ENCODE data around the gene UBXN1.

The UBXN1 gene

GRCh38 chr11:62648185-62648966, 30.5 kb downstream of the UBXN1 start:
- FAIRE-seq: no peak
- no peak for DNase-seq (ENCODE audit: insufficient read length)
- TF ChIP-seq TAF1 (IDR thresholded peaks at IDR 0.05; ENCODE audit: borderline replicate concordance, low read depth, low read length) (no peak), POLR2A (IDR thresholded peaks at IDR 0.05; ENCODE audit: low read depth, low read length) (no peak), POLR2AphosphoS5 (IDR thresholded peaks at IDR 0.05; ENCODE audit: low read depth, low read length) (no peak)

GRCh38 chr11:62647609-62648005, 31.3 kb downstream of the UBXN1 start:
- FAIRE-seq: no peak
- DNase-seq (ENCODE audit: insufficient read length): no peak
- no peak for TF ChIP-seq POLR2A (IDR thresholded peaks at IDR 0.05; ENCODE audit: low read depth, low read length)

DNA sequence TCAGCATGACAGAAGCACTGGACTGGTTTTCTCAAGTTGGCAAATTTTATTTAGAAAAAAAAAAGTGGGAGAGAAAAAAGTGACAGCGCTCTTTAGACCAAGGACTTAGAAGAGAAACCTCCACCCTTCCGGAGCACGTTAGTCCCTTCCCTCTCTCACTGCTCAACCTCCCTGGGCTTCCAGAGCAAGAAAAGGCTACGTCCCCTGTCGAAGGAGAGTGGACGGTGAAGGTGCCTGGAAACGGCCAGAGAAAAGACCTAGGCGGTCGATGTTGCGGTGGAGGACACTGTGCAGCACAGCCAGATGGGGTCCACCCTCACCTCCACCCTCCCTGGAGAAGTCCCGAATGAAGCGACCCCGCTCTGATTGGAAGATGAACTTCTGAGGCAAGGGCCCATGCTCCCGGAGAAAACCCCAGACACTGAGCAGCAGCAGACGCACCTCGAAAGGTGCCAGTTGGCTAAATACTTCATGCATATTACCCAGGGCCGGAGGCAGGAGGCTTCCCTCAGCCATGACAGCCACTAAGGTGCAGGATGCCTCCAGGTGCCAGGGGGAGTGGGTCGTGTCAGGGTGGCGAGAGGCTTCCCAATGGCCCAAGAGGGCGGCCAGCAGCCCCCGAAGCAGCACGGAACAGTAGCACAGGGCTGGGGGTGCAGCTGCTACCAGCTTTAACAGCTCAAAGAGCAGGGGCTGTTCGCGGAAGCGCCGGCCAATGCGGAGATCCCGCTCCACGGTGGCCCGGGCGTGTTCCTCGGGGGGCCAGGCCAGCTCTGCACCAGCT, 31.9 kb downstream of the UBXN1 start:
- DNase-seq (ENCODE audit: insufficient read length): no peak
- no peak for FAIRE-seq
- TF ChIP-seq POLR2A (IDR thresholded peaks at IDR 0.05; ENCODE audit: low read depth, low read length): no peak
- no peak for TF ChIP-seq POLR2AphosphoS5 (IDR thresholded peaks at IDR 0.05; ENCODE audit: low read depth, low read length)
- TF ChIP-seq TAF1 (IDR thresholded peaks at IDR 0.05; ENCODE audit: borderline replicate concordance, low read depth, low read length): no peak

DNA sequence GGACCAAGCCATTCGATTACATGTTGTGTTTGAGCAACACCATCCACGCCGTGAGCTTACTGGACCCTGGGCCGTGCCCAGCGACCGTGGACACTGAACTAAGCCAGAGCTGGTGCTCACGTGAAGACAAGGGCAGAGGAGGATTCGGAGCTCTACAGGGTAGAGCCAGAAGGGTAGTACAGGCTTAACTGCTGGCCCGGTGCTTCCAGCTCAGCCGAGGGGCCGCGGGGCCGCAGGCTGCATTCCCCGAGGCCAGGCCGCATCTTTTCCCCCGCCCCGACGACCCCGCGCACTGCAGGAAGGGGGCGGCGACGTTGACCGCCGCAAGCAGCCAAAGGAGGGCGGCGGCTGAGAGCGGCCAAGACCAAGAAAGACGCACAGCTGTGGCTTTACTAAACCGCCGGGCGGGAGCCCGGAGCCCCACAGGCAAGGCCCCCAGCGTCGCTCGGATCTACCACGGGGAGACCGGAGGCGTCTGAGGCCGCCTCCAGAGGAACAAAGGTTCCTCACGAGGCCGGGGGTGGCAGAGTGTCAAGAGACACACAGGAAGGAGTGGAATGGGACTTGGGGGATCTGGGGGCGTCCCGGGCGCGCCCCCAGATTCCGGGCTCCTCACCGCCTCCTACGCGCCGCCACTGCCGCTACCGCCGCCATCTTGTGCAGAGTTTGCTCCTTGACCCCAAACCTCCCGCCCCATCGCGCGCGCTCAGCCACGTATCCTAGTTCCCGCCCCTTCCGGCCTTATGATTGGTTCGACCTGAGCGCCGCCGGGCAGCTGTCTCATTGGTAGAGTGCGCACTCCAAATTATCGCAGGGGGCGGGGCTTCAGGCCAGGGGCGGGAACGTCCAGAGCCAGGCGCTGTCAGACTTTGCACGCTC, 32.7 kb downstream of the UBXN1 start, which contains the start of gene GANAB:
TSS of gene GANAB (minus strand) at position 668 of the 879 bp plus-strand sequence. CDS start at position 654, 14 bp downstream.
- FAIRE-seq (peak; percentile 99), DNase-seq (ENCODE audit: insufficient read length) (peak; percentile 100)
- TF ChIP-seq TAF1 (IDR thresholded peaks at IDR 0.05; ENCODE audit: borderline replicate concordance, low read depth, low read length) (peak; percentile 94), POLR2AphosphoS5 (IDR thresholded peaks at IDR 0.05; ENCODE audit: low read depth, low read length) (peak; percentile 88), POLR2A (IDR thresholded peaks at IDR 0.05; ENCODE audit: low read depth, low read length) (peak; percentile 92)

- TF ChIP-seq POLR2A (IDR thresholded peaks at IDR 0.05; ENCODE audit: low read depth, low read length): no peak
- no peak for TF ChIP-seq TAF1 (IDR thresholded peaks at IDR 0.05; ENCODE audit: borderline replicate concordance, low read depth, low read length)
- no peak for TF ChIP-seq POLR2AphosphoS5 (IDR thresholded peaks at IDR 0.05; ENCODE audit: low read depth, low read length)
- FAIRE-seq: no peak
- no peak for DNase-seq (ENCODE audit: insufficient read length)
Measured at GRCh38 chr11:62645671-62645945, 33.3 kb downstream of the UBXN1 start.

DNA sequence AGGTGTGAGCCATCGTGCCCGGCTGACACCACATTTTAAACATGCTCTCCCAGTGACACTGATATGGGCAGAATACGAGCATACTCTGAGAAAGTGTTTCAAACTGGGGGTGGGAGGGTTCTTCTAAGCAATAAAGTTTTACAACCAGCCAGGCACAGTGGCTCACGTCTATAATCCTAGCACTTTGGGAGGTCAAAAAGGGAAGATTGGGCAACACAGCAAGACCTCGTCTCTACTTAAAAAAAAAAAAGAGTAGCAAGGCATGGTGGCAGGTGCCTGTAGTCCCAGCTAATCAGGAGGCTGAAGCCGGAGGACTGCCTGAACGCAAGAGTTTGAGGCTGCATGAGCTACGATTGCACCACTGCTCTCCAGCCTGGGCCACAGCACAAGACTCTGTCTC, 34.7 kb downstream of the UBXN1 start:
- TF ChIP-seq POLR2A (IDR thresholded peaks at IDR 0.05; ENCODE audit: low read depth, low read length): no peak
- TF ChIP-seq POLR2AphosphoS5 (IDR thresholded peaks at IDR 0.05; ENCODE audit: low read depth, low read length): no peak
- no peak for TF ChIP-seq TAF1 (IDR thresholded peaks at IDR 0.05; ENCODE audit: borderline replicate concordance, low read depth, low read length)
- DNase-seq (ENCODE audit: insufficient read length) (no peak), FAIRE-seq (no peak)

GRCh38 chr11:62632492-62632891, 46.4 kb downstream of the UBXN1 start:
- no peak for TF ChIP-seq POLR2AphosphoS5 (IDR thresholded peaks at IDR 0.05; ENCODE audit: low read depth, low read length)
- TF ChIP-seq TAF1 (IDR thresholded peaks at IDR 0.05; ENCODE audit: borderline replicate concordance, low read depth, low read length): no peak
- no peak for TF ChIP-seq POLR2A (IDR thresholded peaks at IDR 0.05; ENCODE audit: low read depth, low read length)
- no peak for FAIRE-seq
- no peak for DNase-seq (ENCODE audit: insufficient read length)

GRCh38 chr11:62627713-62628112, 51.2 kb downstream of the UBXN1 start:
- no peak for TF ChIP-seq POLR2A (IDR thresholded peaks at IDR 0.05; ENCODE audit: low read depth, low read length)
- no peak for TF ChIP-seq POLR2AphosphoS5 (IDR thresholded peaks at IDR 0.05; ENCODE audit: low read depth, low read length)
- TF ChIP-seq TAF1 (IDR thresholded peaks at IDR 0.05; ENCODE audit: borderline replicate concordance, low read depth, low read length): no peak
- FAIRE-seq (no peak), DNase-seq (ENCODE audit: insufficient read length) (no peak)
